GM11168 (cell line): Measurements from ENCODE around the gene ZFP36L1.

Experiments
- in situ Hi-C: fragments of 300-500 bp; cut with MboI; formaldehyde crosslinking; loops from one replicate; pipeline ENCODE4 v1.12.0; 2022; ENCODE audit warnings: low sequenced_read_pairs; ENCODE audit not compliant: unreplicated experiment

The ZFP36L1 gene

GRCh38 chr14:68792979-68793733, at the start of gene ZFP36L1:
ZFP36L1 (minus strand) TSS chr14:68793067; CDS start chr14:68792938, 129 bp downstream.
- in situ Hi-C loops, result no loop called here

- in situ Hi-C loops, result no loop called here
Observed at GRCh38 chr14:68842298-68842697, 49.4 kb upstream of the ZFP36L1 start.

- in situ Hi-C loops, result no loop called here
Observed at GRCh38 chr14:68841016-68841809, 48.3 kb upstream of the ZFP36L1 start.

- in situ Hi-C loops, result no loop called here
Observed at GRCh38 chr14:68840454-68840853, 47.6 kb upstream of the ZFP36L1 start.

- in situ Hi-C loops, result no loop called here
Observed at GRCh38 chr14:68836082-68836481, 43.2 kb upstream of the ZFP36L1 start.

GRCh38 chr14:68834816-68835215, 41.9 kb upstream of the ZFP36L1 start:
- in situ Hi-C loops, result no loop called here

- in situ Hi-C loops, result loop anchor here (10.0 kb wide), 1 partner anchor 894 kb away; no protein-coding TSS in a partner anchor
Observed at GRCh38 chr14:68828698-68829097, 35.8 kb upstream of the ZFP36L1 start.

- in situ Hi-C loops, result loop anchor here (10.0 kb wide), 1 partner anchor 891 kb away; no protein-coding TSS in a partner anchor
Observed at GRCh38 chr14:68825729-68826128, 32.9 kb upstream of the ZFP36L1 start.

GRCh38 chr14:68824517-68825347, 31.9 kb upstream of the ZFP36L1 start:
- in situ Hi-C loops, result loop anchor here (10.0 to 25.0 kb wide), 2 partner anchors 412 to 890 kb away; no protein-coding TSS in a partner anchor

GRCh38 chr14:68824207-68824516, 31.3 kb upstream of the ZFP36L1 start:
- in situ Hi-C loops, result loop anchor here (10.0 to 25.0 kb wide), 2 partner anchors 412 to 889 kb away; no protein-coding TSS in a partner anchor

- in situ Hi-C loops, result loop anchor here (10.0 to 25.0 kb wide), 2 partner anchors 411 to 889 kb away; no protein-coding TSS in a partner anchor
Observed at GRCh38 chr14:68823434-68824206, 30.8 kb upstream of the ZFP36L1 start.

GRCh38 chr14:68822926-68823325, 30.1 kb upstream of the ZFP36L1 start:
- in situ Hi-C loops, result loop anchor here (10.0 to 25.0 kb wide), 2 partner anchors 411 to 888 kb away; no protein-coding TSS in a partner anchor

GRCh38 chr14:68822132-68822651, 29.3 kb upstream of the ZFP36L1 start:
- in situ Hi-C loops, result loop anchor here (10.0 to 25.0 kb wide), 2 partner anchors 410 to 887 kb away; no protein-coding TSS in a partner anchor

GRCh38 chr14:68820999-68821683, 28.3 kb upstream of the ZFP36L1 start:
- in situ Hi-C loops, result loop anchor here (10.0 to 25.0 kb wide), 2 partner anchors 409 to 886 kb away; no protein-coding TSS in a partner anchor

GRCh38 chr14:68820536-68820935, 27.7 kb upstream of the ZFP36L1 start:
- in situ Hi-C loops, result loop anchor here (10.0 to 25.0 kb wide), 2 partner anchors 408 to 886 kb away; no protein-coding TSS in a partner anchor

GRCh38 chr14:68820119-68820518, 27.3 kb upstream of the ZFP36L1 start:
- in situ Hi-C loops, result loop anchor here (10.0 to 25.0 kb wide), 2 partner anchors 408 to 885 kb away; no protein-coding TSS in a partner anchor

- in situ Hi-C loops, result loop anchor here (5.0 to 25.0 kb wide), 2 partner anchors 407 to 572 kb away; no protein-coding TSS in a partner anchor
Observed at GRCh38 chr14:68819260-68819691, 26.4 kb upstream of the ZFP36L1 start.
